HepG2 (cell line): ENCODE results near the gene GCHFR. TPM values are rescaled to one million over a fixed set of nuclear protein-coding genes. Genes with fewer than 3 reads are reported as not detected.
A peak's percentile ranks its signal among the peaks of the same experiment; 100 is the strongest.

Experiments used
- ATF2 ChIP-seq: sonication (generic); formaldehyde crosslinking; IDR thresholded peaks from 2 replicates; pipeline ENCODE4 v1.4.0; 2020; ENCODE audit warnings: missing genetic modification reagents
- GPN1 ChIP-seq: sonication (generic); formaldehyde crosslinking; IDR thresholded peaks from 2 replicates; pipeline ENCODE4 v1.5.1; 2020; ENCODE audit warnings: missing genetic modification reagents, borderline replicate concordance
- HNF4G ChIP-seq, 2 experiments: sonication (generic) in 1 of 2; formaldehyde crosslinking in 1 of 2; IDR thresholded peaks; 2 replicates each; pipeline versions ENCODE4 v1.4.0 to v1.6.1; 2011 to 2020; ENCODE audit warnings: borderline replicate concordance in 2 of 2, low read depth in 2 of 2, mild to moderate bottlenecking in 2 of 2, low read length in 1 of 2, missing genetic modification reagents in 1 of 2, moderate library complexity in 1 of 2
- HNRNPK ChIP-seq: fragments of 200-400 bp; formaldehyde crosslinking; IDR thresholded peaks from 2 replicates; pipeline ENCODE4 v1.6.1; 2018; ENCODE audit warnings: low read length, low read depth, moderate library complexity, mild to moderate bottlenecking; ENCODE audit not compliant: poor library complexity, severe bottlenecking
- HOXA9 ChIP-seq: sonication (generic); formaldehyde crosslinking; IDR thresholded peaks from 2 replicates; pipeline ENCODE4 v1.8.1; 2022; ENCODE audit warnings: missing genetic modification reagents, mild to moderate bottlenecking, moderate library complexity, borderline replicate concordance
- ISX ChIP-seq: sonication (generic); formaldehyde crosslinking; conservative IDR thresholded peaks from 2 replicates; pipeline ENCODE4 v1.5.0; 2020; ENCODE audit warnings: missing genetic modification reagents
- KDM6A ChIP-seq: IDR thresholded peaks from 2 replicates; pipeline ENCODE4 v1.6.1; 2016; ENCODE audit warnings: low read depth
- SATB2 ChIP-seq: sonication (generic); formaldehyde crosslinking; IDR thresholded peaks from 2 replicates; pipeline ENCODE4 v1.5.0; 2020; ENCODE audit warnings: missing genetic modification reagents
- ZFX ChIP-seq: sonication (generic); formaldehyde crosslinking; IDR thresholded peaks from 2 replicates; pipeline ENCODE4 v1.4.0; 2020; ENCODE audit warnings: mild to moderate bottlenecking, low read depth, missing genetic modification reagents, moderate library complexity
- ZNF3 ChIP-seq: IDR thresholded peaks from 2 replicates; pipeline ENCODE4 v1.7.0; 2017; ENCODE audit warnings: inconsistent platforms
- ZNF484 ChIP-seq: sonication (generic); formaldehyde crosslinking; IDR thresholded peaks from 2 replicates; pipeline ENCODE4 v1.5.1; 2020; ENCODE audit warnings: mild to moderate bottlenecking, low read depth, missing genetic modification reagents, borderline replicate concordance
- ZNF781 ChIP-seq: sonication (generic); formaldehyde crosslinking; IDR thresholded peaks from 2 replicates; pipeline ENCODE4 v1.5.1; 2020; ENCODE audit warnings: borderline replicate concordance, mild to moderate bottlenecking, missing genetic modification reagents; ENCODE audit errors: not compliant biosample characterization
- polyA plus RNA-seq, 8 experiments: library from polyadenylated mRNA; depleted of rRNA in 3 of 8; stranded (reverse) in 7 of 8; unstranded in 1 of 8; fragments of >200 nt; fragmentation: Illumina TruSeq in 4 of 8; extraction: Trizol in 4 of 8; gene quantifications; 2 replicates each; pipeline versions ENCODE4 v1.2.1 to v1.2.3, GENCODE V29; 2011 to 2016; ENCODE audit warnings: low read depth in 4 of 8, missing spikeins in 1 of 8, mixed read lengths in 1 of 8; ENCODE audit not compliant: insufficient read depth in 1 of 8
- total RNA-seq, 5 experiments: library from RNA; depleted of rRNA; stranded (reverse); fragments of >200 nt; fragmentation: Illumina TruSeq; extraction: Trizol; gene quantifications; 2 replicates each; pipeline ENCODE4 v1.2.3, GENCODE V29; 2016; ENCODE audit warnings: low read depth in 1 of 5
- TF ChIP-seq, protein P1 (sequence below): sonication (generic); formaldehyde crosslinking; IDR thresholded peaks from 2 replicates; pipeline ENCODE4 v1.4.0; 2020; ENCODE audit warnings: mild to moderate bottlenecking, missing genetic modification reagents
- TF ChIP-seq, protein P2 (sequence below): sonication (generic); formaldehyde crosslinking; IDR thresholded peaks from 2 replicates; pipeline ENCODE4 v1.4.0; 2020; ENCODE audit warnings: missing genetic modification reagents, borderline replicate concordance

The GCHFR gene
- total and polyA plus RNA-seq, 2 of the 13 experiments (the other 11 are each of a cell fraction or from before 2014, with no cell fraction given): 51.5 to 92.4 TPM

GRCh38 chr15:40793216-40793989, 29.5 kb downstream of the GCHFR start (continued):
- no peak for TF ChIP-seq ZNF781 (CRISPR knock-in tag)
- no peak for TF ChIP-seq ZNF484 (CRISPR knock-in tag)
- no peak for TF ChIP-seq SATB2
- TF ChIP-seq ISX: no peak
- no peak for TF ChIP-seq HOXA9
- no peak for TF ChIP-seq GPN1 (CRISPR knock-in tag)
- no peak for TF ChIP-seq ZFX
- 0 out of 2 replicates have a peak, but pooled peaks have one; percentile 4 for TF ChIP-seq ZNF3 (CRISPR knock-in tag)
- TF ChIP-seq, protein P1, sequence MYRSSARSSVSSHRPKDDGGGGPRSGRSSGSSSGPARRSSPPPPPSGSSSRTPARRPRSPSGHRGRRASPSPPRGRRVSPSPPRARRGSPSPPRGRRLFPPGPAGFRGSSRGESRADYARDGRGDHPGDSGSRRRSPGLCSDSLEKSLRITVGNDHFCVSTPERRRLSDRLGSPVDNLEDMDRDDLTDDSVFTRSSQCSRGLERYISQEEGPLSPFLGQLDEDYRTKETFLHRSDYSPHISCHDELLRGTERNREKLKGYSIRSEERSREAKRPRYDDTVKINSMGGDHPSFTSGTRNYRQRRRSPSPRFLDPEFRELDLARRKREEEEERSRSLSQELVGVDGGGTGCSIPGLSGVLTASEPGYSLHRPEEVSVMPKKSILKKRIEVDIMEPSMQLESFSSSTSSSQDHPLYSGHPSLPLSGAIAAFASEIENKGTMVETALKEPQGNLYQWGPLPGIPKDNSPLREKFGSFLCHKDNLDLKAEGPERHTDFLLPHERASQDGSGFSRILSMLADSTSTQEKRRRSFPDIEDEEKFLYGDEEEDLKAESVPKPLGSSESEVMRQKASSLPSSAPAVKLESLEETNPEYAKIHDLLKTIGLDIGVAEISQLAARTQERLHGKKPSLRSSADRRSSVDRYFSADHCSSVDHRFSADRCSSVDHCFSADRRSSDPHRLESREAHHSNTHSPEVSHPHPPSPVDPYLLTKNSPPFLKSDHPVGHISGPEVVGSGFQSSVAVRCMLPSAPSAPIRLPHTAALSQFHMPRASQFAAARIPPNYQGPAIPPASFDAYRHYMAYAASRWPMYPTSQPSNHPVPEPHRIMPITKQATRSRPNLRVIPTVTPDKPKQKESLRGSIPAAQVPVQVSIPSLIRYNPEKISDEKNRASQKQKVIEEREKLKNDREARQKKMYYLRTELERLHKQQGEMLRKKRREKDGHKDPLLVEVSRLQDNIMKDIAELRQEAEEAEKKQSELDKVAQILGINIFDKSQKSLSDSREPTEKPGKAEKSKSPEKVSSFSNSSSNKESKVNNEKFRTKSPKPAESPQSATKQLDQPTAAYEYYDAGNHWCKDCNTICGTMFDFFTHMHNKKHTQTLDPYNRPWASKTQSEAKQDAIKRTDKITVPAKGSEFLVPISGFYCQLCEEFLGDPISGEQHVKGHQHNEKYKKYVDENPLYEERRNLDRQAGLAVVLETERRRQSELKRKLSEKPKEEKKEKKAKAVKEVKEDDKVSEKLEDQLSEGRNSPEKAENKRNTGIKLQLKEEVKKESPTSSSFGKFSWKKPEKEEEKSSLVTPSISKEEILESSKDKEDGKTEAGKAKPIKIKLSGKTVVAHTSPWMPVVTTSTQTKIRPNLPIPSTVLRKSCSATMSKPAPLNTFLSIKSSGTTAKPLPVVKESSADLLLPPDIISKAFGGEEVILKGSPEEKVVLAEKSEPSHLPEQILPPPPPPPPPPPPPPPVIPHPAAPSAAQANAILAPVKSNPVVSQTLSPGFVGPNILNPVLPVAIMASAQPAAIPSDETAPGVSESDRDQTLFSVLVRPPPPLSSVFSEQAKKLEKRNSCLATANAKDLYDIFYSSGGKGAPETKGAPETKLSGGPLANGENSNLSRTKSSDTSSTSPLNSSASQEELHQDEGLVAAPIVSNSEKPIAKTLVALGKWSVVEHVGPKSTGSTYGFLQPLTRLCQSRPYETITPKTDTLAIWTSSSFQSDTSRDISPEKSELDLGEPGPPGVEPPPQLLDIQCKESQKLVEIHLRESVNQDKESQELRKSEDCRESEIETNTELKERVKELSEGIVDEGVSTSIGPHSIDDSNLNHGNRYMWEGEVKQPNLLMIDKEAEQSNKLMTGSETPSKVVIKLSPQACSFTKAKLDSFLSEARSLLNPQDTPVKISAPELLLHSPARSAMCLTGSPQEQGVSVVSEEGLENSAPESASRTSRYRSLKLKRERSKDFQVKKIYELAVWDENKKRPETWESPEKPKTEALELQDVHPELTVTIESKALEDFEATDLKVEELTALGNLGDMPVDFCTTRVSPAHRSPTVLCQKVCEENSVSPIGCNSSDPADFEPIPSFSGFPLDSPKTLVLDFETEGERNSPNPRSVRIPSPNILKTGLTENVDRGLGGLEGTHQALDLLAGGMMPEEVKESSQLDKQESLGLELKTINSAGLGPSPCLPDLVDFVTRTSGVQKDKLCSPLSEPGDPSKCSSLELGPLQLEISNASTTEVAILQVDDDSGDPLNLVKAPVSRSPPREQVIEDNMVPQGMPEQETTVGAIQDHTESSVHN (CRISPR knock-in tag): no peak
- TF ChIP-seq, protein P2, sequence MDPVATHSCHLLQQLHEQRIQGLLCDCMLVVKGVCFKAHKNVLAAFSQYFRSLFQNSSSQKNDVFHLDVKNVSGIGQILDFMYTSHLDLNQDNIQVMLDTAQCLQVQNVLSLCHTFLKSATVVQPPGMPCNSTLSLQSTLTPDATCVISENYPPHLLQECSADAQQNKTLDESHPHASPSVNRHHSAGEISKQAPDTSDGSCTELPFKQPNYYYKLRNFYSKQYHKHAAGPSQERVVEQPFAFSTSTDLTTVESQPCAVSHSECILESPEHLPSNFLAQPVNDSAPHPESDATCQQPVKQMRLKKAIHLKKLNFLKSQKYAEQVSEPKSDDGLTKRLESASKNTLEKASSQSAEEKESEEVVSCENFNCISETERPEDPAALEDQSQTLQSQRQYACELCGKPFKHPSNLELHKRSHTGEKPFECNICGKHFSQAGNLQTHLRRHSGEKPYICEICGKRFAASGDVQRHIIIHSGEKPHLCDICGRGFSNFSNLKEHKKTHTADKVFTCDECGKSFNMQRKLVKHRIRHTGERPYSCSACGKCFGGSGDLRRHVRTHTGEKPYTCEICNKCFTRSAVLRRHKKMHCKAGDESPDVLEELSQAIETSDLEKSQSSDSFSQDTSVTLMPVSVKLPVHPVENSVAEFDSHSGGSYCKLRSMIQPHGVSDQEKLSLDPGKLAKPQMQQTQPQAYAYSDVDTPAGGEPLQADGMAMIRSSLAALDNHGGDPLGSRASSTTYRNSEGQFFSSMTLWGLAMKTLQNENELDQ (CRISPR knock-in tag): no peak
- peak; percentile 76 for TF ChIP-seq KDM6A (CRISPR knock-in tag)
- peak; percentile 92; the same call in 1 of the 2 replicates for TF ChIP-seq HNF4G (IDR thresholded peaks at IDR 0.05; ENCODE audit: borderline replicate concordance, low read depth, low read length)
- peak; percentile 77; the same call in 1 of the 2 replicates for TF ChIP-seq HNF4G (CRISPR knock-in tag; IDR thresholded peaks at IDR 0.05; ENCODE audit: borderline replicate concordance, low read depth)
- TF ChIP-seq HNRNPK: no peak
- peak; percentile 75; the same call in 1 of the 2 replicates for TF ChIP-seq ATF2 (CRISPR knock-in tag)
